GM20431 (cell line): ENCODE results near the gene PSMB4.

ENCODE experiments used
- in situ Hi-C: fragments of 300-500 bp; cut with MseI, MboI; formaldehyde crosslinking; loops from one replicate; pipeline ENCODE4 v1.15.0; 2020; ENCODE audit warnings: low sequenced_read_pairs; ENCODE audit not compliant: unreplicated experiment

The PSMB4 gene

GRCh38 chr1:151435174-151435573 is 35.8 kb downstream of the PSMB4 start:
- in situ Hi-C loops = loop anchor here (25.0 kb wide), 1 partner anchor 302 kb away; no protein-coding TSS in a partner anchor

- in situ Hi-C loops = loop anchor here (25.0 kb wide), 1 partner anchor 300 kb away; no protein-coding TSS in a partner anchor
Measured at GRCh38 chr1:151436985-151437384, 37.6 kb downstream of the PSMB4 start.

GRCh38 chr1:151437396-151437795 is 38.0 kb downstream of the PSMB4 start:
- in situ Hi-C loops = loop anchor here (25.0 kb wide), 1 partner anchor 300 kb away; no protein-coding TSS in a partner anchor

- in situ Hi-C loops = loop anchor here (25.0 kb wide), 1 partner anchor 293 kb away; no protein-coding TSS in a partner anchor
Measured at GRCh38 chr1:151443846-151444782, 44.7 kb downstream of the PSMB4 start.

GRCh38 chr1:151444783-151445177 is 45.4 kb downstream of the PSMB4 start:
- in situ Hi-C loops = loop anchor here (25.0 kb wide), 1 partner anchor 293 kb away; no protein-coding TSS in a partner anchor

GRCh38 chr1:151447696-151448095 is 48.3 kb downstream of the PSMB4 start:
- in situ Hi-C loops = loop anchor here (25.0 kb wide), 1 partner anchor 290 kb away; no protein-coding TSS in a partner anchor
